ENCODE results near the gene GSG1.

GRCh38 chr12:13095266-13095995, 8.0 kb downstream of the GSG1 start:
- TF ChIP-seq CTCF (IDR thresholded peaks at IDR 0.05) (no peak), POLR2A (IDR thresholded peaks at IDR 0.05) (no peak)
